OCI-LY3 (cell line): ENCODE data around the gene MBNL1.

Experiments used
- H2AFZ ChIP-seq: fragments of 200-600, 300-600 bp; shearing (Covaris generic); 2 replicates; pipeline ENCODE4 v1.6.0; 2014; ENCODE audit warnings: antibody characterized with exemption, low read depth, low read length
- H3K27ac ChIP-seq: fragments of 200-600, 300-600 bp; sonication (generic); 2 replicates; pipeline ENCODE4 v1.5.1; 2014; ENCODE audit warnings: mild to moderate bottlenecking, low read length, moderate library complexity, mixed read lengths
- H3K27me3 ChIP-seq: fragments of 200-600, 300-600 bp; sonication (generic); 2 replicates; pipeline ENCODE4 v1.6.1; 2014; ENCODE audit warnings: low read depth, low read length, mixed read lengths
- H3K36me3 ChIP-seq: fragments of 200-600, 300-600 bp; sonication (generic); replicated peaks from 2 replicates; pipeline ENCODE3; 2014; ENCODE audit warnings: low read depth, low read length, mixed read lengths
- H3K4me1 ChIP-seq: fragments of 300-600, 200-600 bp; sonication (generic); 2 replicates; pipeline ENCODE4 v1.6.1; 2014; ENCODE audit warnings: low read length, mixed read lengths
- H3K4me2 ChIP-seq: fragments of 200-600, 300-600 bp; sonication (generic); 2 replicates; pipeline ENCODE4 v1.6.1; 2014; ENCODE audit warnings: low read length, mixed read lengths
- H3K4me3 ChIP-seq: fragments of 300-600, 200-600 bp; sonication (generic); 2 replicates; pipeline ENCODE4 v1.5.1; 2014; ENCODE audit warnings: antibody characterized with exemption, mild to moderate bottlenecking, low read length, moderate library complexity
- H3K79me2 ChIP-seq: fragments of 300-600, 200-600 bp; shearing (Covaris generic); 2 replicates; pipeline ENCODE4 v1.6.1; 2014; ENCODE audit warnings: mild to moderate bottlenecking, low read length, mixed read lengths
- H3K9ac ChIP-seq: fragments of 300-600, 200-600 bp; shearing (Covaris generic); 2 replicates; pipeline ENCODE4 v1.6.0; 2014; ENCODE audit warnings: mild to moderate bottlenecking, low read length, moderate library complexity
- H3K9me3 ChIP-seq: fragments of 200-600, 300-600 bp; shearing (Covaris generic); 2 replicates; pipeline ENCODE4 v1.6.1; 2014; ENCODE audit warnings: low read length, mixed read lengths; ENCODE audit not compliant: insufficient read depth
- H4K20me1 ChIP-seq: fragments of 200-600, 300-600 bp; sonication (generic); 2 replicates; pipeline ENCODE4 v1.6.1; 2016; ENCODE audit warnings: low read length, mixed read lengths; ENCODE audit not compliant: insufficient read depth
- EZH2phosphoT487 ChIP-seq: fragments of 200-600 bp; shearing (Covaris generic); IDR thresholded peaks from 2 replicates; pipeline ENCODE4 v1.6.1; 2018; ENCODE audit warnings: antibody characterized with exemption, mixed run types, low read depth
- TF ChIP-seq, protein P1 (sequence below): fragments of 200-600, 300-600 bp; sonication (generic); IDR thresholded peaks from 2 replicates; pipeline ENCODE4 v1.5.1; 2014; ENCODE audit warnings: antibody characterized with exemption, low read length, low read depth

The MBNL1 gene

DNA sequence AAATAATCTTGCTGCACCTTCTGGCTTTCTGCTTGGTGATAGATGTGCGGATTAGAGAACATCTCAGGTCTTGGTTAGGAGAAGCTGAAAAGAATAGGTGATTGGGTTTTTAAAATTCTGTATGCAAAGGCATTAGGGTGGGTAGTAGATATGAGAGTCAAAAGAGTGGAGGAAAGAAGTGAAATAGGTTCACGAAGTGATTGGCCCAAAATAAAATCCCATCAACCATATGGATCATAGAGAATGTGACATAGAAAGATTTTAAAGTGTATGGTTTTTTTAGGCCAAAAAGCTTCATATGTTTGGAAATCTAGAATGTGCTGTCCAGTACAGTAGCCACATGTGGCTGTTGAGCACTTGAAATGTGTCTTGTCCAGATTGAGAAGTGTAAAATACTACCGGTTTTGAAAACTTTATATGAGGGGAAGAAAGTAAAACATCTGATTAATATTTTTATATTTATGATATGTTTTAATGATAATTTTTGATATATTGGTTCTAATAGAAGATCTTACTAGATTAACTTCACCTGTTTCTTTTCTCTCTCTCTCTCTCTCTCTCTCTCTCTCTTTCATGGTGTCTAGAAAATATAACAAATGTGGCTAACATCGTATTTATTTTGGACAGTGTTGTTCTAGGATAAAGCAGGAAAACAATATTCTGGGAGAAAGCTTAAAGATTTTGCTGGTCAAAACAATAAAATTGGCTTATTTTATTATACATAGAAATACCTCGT is 2.9 kb downstream of the MBNL1 start:
- Histone ChIP-seq H3K79me2 (peaks cover 79% of the 10 kb centered on the region), H4K20me1 (peaks cover 65% of the 10 kb centered on the region), H3K4me1 (peaks cover 40% of the 10 kb centered on the region), H3K36me3 (peaks cover 31% of the 10 kb centered on the region), H3K9ac (peak overlapping the region; percentile 95), H3K4me2 (peak overlapping the region; percentile 91), H3K27me3 (no peaks in the 10 kb centered on the region), H3K4me3 (peak overlapping the region; percentile 92), H2AFZ (no peak overlapping the region), H3K27ac (no peak overlapping the region), H3K9me3 (no peaks in the 10 kb centered on the region)
- no peak for TF ChIP-seq EZH2phosphoT487
- TF ChIP-seq, protein P1, sequence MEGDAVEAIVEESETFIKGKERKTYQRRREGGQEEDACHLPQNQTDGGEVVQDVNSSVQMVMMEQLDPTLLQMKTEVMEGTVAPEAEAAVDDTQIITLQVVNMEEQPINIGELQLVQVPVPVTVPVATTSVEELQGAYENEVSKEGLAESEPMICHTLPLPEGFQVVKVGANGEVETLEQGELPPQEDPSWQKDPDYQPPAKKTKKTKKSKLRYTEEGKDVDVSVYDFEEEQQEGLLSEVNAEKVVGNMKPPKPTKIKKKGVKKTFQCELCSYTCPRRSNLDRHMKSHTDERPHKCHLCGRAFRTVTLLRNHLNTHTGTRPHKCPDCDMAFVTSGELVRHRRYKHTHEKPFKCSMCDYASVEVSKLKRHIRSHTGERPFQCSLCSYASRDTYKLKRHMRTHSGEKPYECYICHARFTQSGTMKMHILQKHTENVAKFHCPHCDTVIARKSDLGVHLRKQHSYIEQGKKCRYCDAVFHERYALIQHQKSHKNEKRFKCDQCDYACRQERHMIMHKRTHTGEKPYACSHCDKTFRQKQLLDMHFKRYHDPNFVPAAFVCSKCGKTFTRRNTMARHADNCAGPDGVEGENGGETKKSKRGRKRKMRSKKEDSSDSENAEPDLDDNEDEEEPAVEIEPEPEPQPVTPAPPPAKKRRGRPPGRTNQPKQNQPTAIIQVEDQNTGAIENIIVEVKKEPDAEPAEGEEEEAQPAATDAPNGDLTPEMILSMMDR: no peak

DNA sequence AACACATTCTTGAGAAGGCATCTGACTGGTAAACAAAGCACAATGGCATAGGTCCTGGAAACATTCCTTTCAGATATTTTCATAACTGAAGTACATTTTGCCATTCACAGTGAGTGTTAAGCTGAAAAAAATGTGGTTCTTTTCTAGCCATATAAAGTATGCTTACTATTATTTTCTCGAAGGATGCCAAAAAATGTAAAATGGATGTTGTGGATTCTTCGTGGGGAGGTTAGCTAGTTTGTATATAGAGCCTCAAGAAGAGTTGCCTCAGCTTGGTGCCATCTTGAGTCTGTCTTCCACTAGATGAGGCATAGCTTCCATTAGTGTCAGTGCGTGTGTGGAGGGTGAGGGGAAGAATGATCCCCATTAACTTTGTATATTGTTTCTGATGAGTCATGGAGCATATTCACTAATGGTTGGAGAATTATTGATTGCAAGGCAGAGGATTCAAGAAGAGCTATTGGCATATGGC is 4.1 kb downstream of the MBNL1 start:
- H3K9ac ChIP-seq: no peak overlapping the region
- H3K79me2 ChIP-seq: peaks cover 90% of the 10 kb centered on the region
- H3K4me1 ChIP-seq: peaks cover 36% of the 10 kb centered on the region
- no peak overlapping the region for H3K27ac ChIP-seq
- H3K27me3 ChIP-seq: no peaks in the 10 kb centered on the region
- peak overlapping the region; percentile 91; the same call in 1 of the 2 replicates for H3K4me2 ChIP-seq
- H3K4me3 ChIP-seq: no peak overlapping the region
- TF ChIP-seq, protein P1: no peak
- TF ChIP-seq EZH2phosphoT487: no peak
- no peak overlapping the region for H2AFZ ChIP-seq
- no peaks in the 10 kb centered on the region for H3K9me3 ChIP-seq
- peaks cover 27% of the 10 kb centered on the region for H3K36me3 ChIP-seq
- peaks cover 74% of the 10 kb centered on the region for H4K20me1 ChIP-seq

DNA sequence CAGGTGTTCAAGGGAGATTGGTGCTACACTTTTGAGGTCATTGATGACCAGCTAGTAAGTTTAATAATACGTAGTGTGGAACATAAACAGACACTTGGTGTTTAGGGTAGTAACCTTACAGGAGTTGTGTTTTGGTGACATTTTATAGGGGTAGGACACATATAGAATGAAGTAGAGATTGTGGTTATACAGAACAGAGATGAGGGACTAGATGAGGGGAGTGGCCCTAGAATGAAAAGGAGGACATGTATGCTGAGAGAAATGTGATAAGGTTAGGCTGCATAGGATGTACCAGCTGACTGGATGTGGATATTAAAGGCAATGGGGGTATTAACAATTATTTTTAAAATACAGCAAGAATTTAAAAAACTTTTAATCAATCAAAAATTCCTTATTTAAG is 8.0 kb downstream of the MBNL1 start:
- H3K27ac ChIP-seq: no peak overlapping the region

DNA sequence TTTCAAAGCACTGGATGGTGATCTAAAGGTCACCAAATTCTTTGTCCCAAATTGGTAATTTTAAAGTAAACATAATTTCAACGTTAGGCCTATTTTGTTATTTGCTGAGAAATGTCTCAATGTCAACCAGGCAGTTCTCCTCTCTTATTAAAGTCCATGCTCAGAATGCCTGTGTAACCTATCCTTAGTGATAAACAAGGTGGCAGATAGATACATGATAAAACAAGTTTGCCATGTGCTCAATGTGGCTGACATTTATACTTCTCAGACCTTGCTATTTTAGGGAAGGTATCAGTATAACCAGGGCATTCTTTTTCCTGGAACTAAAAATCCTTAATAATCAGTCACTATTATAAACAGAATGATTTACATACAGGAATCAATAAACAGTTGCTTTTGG is 8.5 kb downstream of the MBNL1 start:
- Histone ChIP-seq H3K36me3 (peaks cover 12% of the 10 kb centered on the region), H3K4me3 (no peak overlapping the region), H3K79me2 (peaks cover 100% of the 10 kb centered on the region), H2AFZ (no peak overlapping the region), H3K27ac (no peak overlapping the region), H3K27me3 (no peaks in the 10 kb centered on the region), H4K20me1 (peaks cover 95% of the 10 kb centered on the region), H3K9me3 (no peaks in the 10 kb centered on the region), H3K9ac (no peak overlapping the region), H3K4me2 (no peak overlapping the region), H3K4me1 (peaks cover 42% of the 10 kb centered on the region)
- no peak for TF ChIP-seq EZH2phosphoT487
- TF ChIP-seq, protein P1: no peak

More for the DNA sequence above, 8.0 kb downstream of the MBNL1 start:
- H3K36me3 ChIP-seq: peaks cover 12% of the 10 kb centered on the region
- H3K79me2 ChIP-seq: peaks cover 100% of the 10 kb centered on the region
- no peak overlapping the region for H3K4me3 ChIP-seq
- H3K4me2 ChIP-seq: no peak overlapping the region
- H4K20me1 ChIP-seq: peaks cover 94% of the 10 kb centered on the region
- TF ChIP-seq, protein P1: no peak
- no peak for TF ChIP-seq EZH2phosphoT487
- no peak overlapping the region for H3K9ac ChIP-seq
- no peaks in the 10 kb centered on the region for H3K9me3 ChIP-seq
- no peak overlapping the region for H2AFZ ChIP-seq
- H3K4me1 ChIP-seq: peaks cover 41% of the 10 kb centered on the region
- H3K27me3 ChIP-seq: no peaks in the 10 kb centered on the region
